ENCODE results near the gene COLQ. TPM values are rescaled to one million over a fixed set of nuclear protein-coding genes. Genes with fewer than 3 reads are reported as not detected.

The COLQ gene
- total RNA-seq, 4 donors from 2014 or later = 1.9 to 10.2 (median 3.6) TPM

GRCh38 chr3:15513810-15514662 lies 7.5 kb downstream of the COLQ start:
- WGBS, 2 donors = 78 to 83% methylated on average over 5 of the region's 5 CpGs
- H3K36me3 ChIP-seq = no peaks in the 10 kb centered on the region
- H3K9me3 ChIP-seq = no peaks in the 10 kb centered on the region
- H3K27me3 ChIP-seq = no peaks in the 10 kb centered on the region
- H3K27ac ChIP-seq = no peak overlapping the region
- TF ChIP-seq CTCF (IDR thresholded peaks at IDR 0.05) (no peak), POLR2A (IDR thresholded peaks at IDR 0.05) (no peak), EP300 (IDR thresholded peaks at IDR 0.05) (no peak)
- DNase-seq (ENCODE audit: low spot score in 2 of 2) = no peak
- H3K4me1 ChIP-seq = peaks cover 0 to under 1% (median 0%) of the 10 kb centered on the region in 4 donors
- H3K4me3 ChIP-seq = no peak overlapping the region

GRCh38 chr3:15513116-15513515 lies 8.4 kb downstream of the COLQ start:
- WGBS, 2 donors = 87 to 94% methylated on average over 7 of the region's 7 CpGs
- H3K4me3 ChIP-seq = no peak overlapping the region

GRCh38 chr3:15512166-15512565 lies 9.3 kb downstream of the COLQ start:
- no peak overlapping the region for H3K4me3 ChIP-seq
- no peaks in the 10 kb centered on the region for H3K36me3 ChIP-seq
- H3K4me1 ChIP-seq = no peaks in the 10 kb centered on the region
- H3K27ac ChIP-seq = no peak overlapping the region
- TF ChIP-seq POLR2A (IDR thresholded peaks at IDR 0.05) = no peak
- no peak for TF ChIP-seq EP300 (IDR thresholded peaks at IDR 0.05)
- TF ChIP-seq CTCF (IDR thresholded peaks at IDR 0.05) = no peak
- no peak for DNase-seq (ENCODE audit: low spot score in 2 of 2)
- no peaks in the 10 kb centered on the region for H3K9me3 ChIP-seq
- no peaks in the 10 kb centered on the region for H3K27me3 ChIP-seq
- 55 to 67% methylated on average over 10 of the region's 10 CpGs for WGBS, 2 donors

More at GRCh38 chr3:15513116-15513515, 8.4 kb downstream of the COLQ start:
- no peaks in the 10 kb centered on the region for H3K9me3 ChIP-seq
- no peak overlapping the region for H3K27ac ChIP-seq
- TF ChIP-seq POLR2A (IDR thresholded peaks at IDR 0.05) = no peak
- no peak for TF ChIP-seq CTCF (IDR thresholded peaks at IDR 0.05)
- TF ChIP-seq EP300 (IDR thresholded peaks at IDR 0.05) = no peak
- H3K4me1 ChIP-seq = no peaks in the 10 kb centered on the region
- no peaks in the 10 kb centered on the region for H3K27me3 ChIP-seq
- no peaks in the 10 kb centered on the region for H3K36me3 ChIP-seq
- no peak for DNase-seq (ENCODE audit: low spot score in 2 of 2)

GRCh38 chr3:15511156-15511555 lies 10.3 kb downstream of the COLQ start:
- TF ChIP-seq EP300 (IDR thresholded peaks at IDR 0.05) = no peak
- TF ChIP-seq POLR2A (IDR thresholded peaks at IDR 0.05) = no peak
- TF ChIP-seq CTCF (IDR thresholded peaks at IDR 0.05) = no peak
- H3K4me1 ChIP-seq = no peaks in the 10 kb centered on the region
- 93 to 98% methylated on average over 3 of the region's 3 CpGs for WGBS, 2 donors
- no peak overlapping the region for H3K27ac ChIP-seq
- no peaks in the 10 kb centered on the region for H3K9me3 ChIP-seq
- H3K36me3 ChIP-seq = no peaks in the 10 kb centered on the region
- H3K4me3 ChIP-seq = no peak overlapping the region
- no peaks in the 10 kb centered on the region for H3K27me3 ChIP-seq
- DNase-seq (ENCODE audit: low spot score in 2 of 2) = no peak

GRCh38 chr3:15510493-15510892 lies 11.0 kb downstream of the COLQ start:
- 85 to 86% methylated on average over 3 of the region's 3 CpGs for WGBS, 2 donors
- H3K27me3 ChIP-seq = no peaks in the 10 kb centered on the region
- no peak for DNase-seq (ENCODE audit: low spot score in 2 of 2)

More at GRCh38 chr3:15510493-15510892, 11.0 kb downstream of the COLQ start:
- Histone ChIP-seq H3K27ac (no peak overlapping the region), H3K4me3 (no peak overlapping the region), H3K9me3 (no peaks in the 10 kb centered on the region), H3K4me1 (no peaks in the 10 kb centered on the region), H3K36me3 (no peaks in the 10 kb centered on the region)
- TF ChIP-seq EP300 (IDR thresholded peaks at IDR 0.05) = no peak
- TF ChIP-seq CTCF (IDR thresholded peaks at IDR 0.05) = no peak
- TF ChIP-seq POLR2A (IDR thresholded peaks at IDR 0.05) = no peak

Data from tibial nerve (tissue), 4 donors.